DND-41 (cell line): ENCODE results near the gene APOL5.

Source experiments
- ATAC-seq: fragments of 200-7000 bp; cut with Tn5 transposase; 3 replicates; pipeline ENCODE4 v1.9.1; 2021; ENCODE audit warnings: low read depth; ENCODE audit not compliant: insufficient read depth
- DNase-seq: peaks from one replicate; pipeline ENCODE4 v3.0.0-alpha.2; 2020
- H2AFZ ChIP-seq: 2 replicates; pipeline ENCODE4 v1.6.0; 2012; ENCODE audit warnings: low read depth, low read length
- H3K27ac ChIP-seq: 2 replicates; pipeline ENCODE4 v1.5.1; 2012; ENCODE audit warnings: low read length, inconsistent platforms
- H3K27me3 ChIP-seq: fragments of 200-600 bp; sonication (generic); 2 replicates; pipeline ENCODE4 v1.6.0; 2012; ENCODE audit warnings: low read length, mild to moderate bottlenecking, inconsistent platforms; ENCODE audit not compliant: insufficient read depth, poor library complexity
- H3K36me3 ChIP-seq: 2 replicates; pipeline ENCODE4 v1.5.1; 2012; ENCODE audit warnings: low read length, inconsistent platforms; ENCODE audit not compliant: insufficient read depth
- H3K4me1 ChIP-seq: 2 replicates; pipeline ENCODE4 v1.5.1; 2012; ENCODE audit warnings: mild to moderate bottlenecking, low read length; ENCODE audit not compliant: insufficient read depth
- H3K4me2 ChIP-seq: 2 replicates; pipeline ENCODE4 v1.6.0; 2012; ENCODE audit warnings: mild to moderate bottlenecking, moderate library complexity, low read length, inconsistent platforms; ENCODE audit not compliant: insufficient read depth
- H3K4me3 ChIP-seq, 2 experiments: fragments of 200-600 bp in 1 of 2; shearing (Covaris generic) in 1 of 2; 2 replicates each; pipeline ENCODE4 v1.5.1; 2012 to 2016; ENCODE audit warnings: inconsistent platforms in 2 of 2, low read length in 2 of 2, mild to moderate bottlenecking in 2 of 2, low read depth in 1 of 2, moderate library complexity in 1 of 2
- H3K79me2 ChIP-seq: 2 replicates; pipeline ENCODE4 v1.6.0; 2012; ENCODE audit warnings: low read length, inconsistent platforms; ENCODE audit not compliant: insufficient read depth
- H3K9ac ChIP-seq: 2 replicates; pipeline ENCODE4 v1.6.0; 2012; ENCODE audit warnings: low read depth, mild to moderate bottlenecking, inconsistent platforms, low read length, moderate library complexity
- H3K9me3 ChIP-seq: 2 replicates; pipeline ENCODE4 v1.5.1; 2012; ENCODE audit warnings: low read length, moderate library complexity, mild to moderate bottlenecking, inconsistent platforms; ENCODE audit not compliant: insufficient read depth, severe bottlenecking
- H4K20me1 ChIP-seq: 2 replicates; pipeline ENCODE4 v1.6.0; 2012; ENCODE audit warnings: low read length; ENCODE audit not compliant: insufficient read depth
- CTCF ChIP-seq: IDR thresholded peaks from 2 replicates; pipeline ENCODE4 v1.5.1; 2012; ENCODE audit warnings: borderline replicate concordance, low read length, moderate library complexity, mild to moderate bottlenecking; ENCODE audit not compliant: poor library complexity, severe bottlenecking; ENCODE audit errors: extremely low read depth
- EZH2 ChIP-seq: IDR thresholded peaks from 3 replicates; pipeline ENCODE4 v1.6.1; 2012; ENCODE audit warnings: borderline replicate concordance, low read depth, mild to moderate bottlenecking, moderate library complexity, low read length, inconsistent platforms; ENCODE audit not compliant: severe bottlenecking

Gene APOL5

GRCh38 chr22:35726398-35726797 is 8.7 kb downstream of the APOL5 start:
- DNase-seq (no peak), ATAC-seq (no peak)
- no peaks in the 10 kb centered on the region for H3K27me3 ChIP-seq
- no peaks in the 10 kb centered on the region for H4K20me1 ChIP-seq
- no peak overlapping the region for H3K4me2 ChIP-seq
- no peak overlapping the region for H3K9ac ChIP-seq
- no peaks in the 10 kb centered on the region for H3K9me3 ChIP-seq
- no peak overlapping the region for H3K27ac ChIP-seq
- H3K79me2 ChIP-seq = no peaks in the 10 kb centered on the region
- no peak overlapping the region for H2AFZ ChIP-seq
- no peaks in the 10 kb centered on the region for H3K4me1 ChIP-seq
- H3K4me3 ChIP-seq = no peak overlapping the region
- H3K36me3 ChIP-seq = no peaks in the 10 kb centered on the region
- TF ChIP-seq CTCF (no peak), EZH2 (no peak)

DNA sequence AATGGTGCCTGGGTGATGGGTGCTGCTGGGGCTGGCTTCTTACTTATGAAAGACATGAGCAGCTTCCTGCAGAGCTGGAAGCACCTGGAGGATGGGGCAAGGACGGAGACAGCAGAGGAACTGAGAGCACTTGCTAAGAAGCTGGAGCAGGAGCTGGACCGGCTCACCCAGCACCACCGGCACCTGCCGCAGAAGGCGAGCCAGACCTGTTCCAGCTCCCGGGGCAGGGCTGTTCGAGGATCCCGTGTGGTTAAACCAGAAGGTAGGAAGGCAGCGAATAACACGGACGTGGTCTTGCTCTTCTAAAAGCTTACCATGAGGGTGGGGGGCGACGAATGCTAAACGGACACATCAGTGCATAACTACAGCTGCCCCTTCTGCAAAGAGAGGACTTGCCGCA is 9.3 kb downstream of the APOL5 start:
- DNase-seq (no peak), ATAC-seq (no peak)
- no peaks in the 10 kb centered on the region for H4K20me1 ChIP-seq
- H2AFZ ChIP-seq = no peak overlapping the region
- no peaks in the 10 kb centered on the region for H3K79me2 ChIP-seq
- H3K27me3 ChIP-seq = peaks cover 2% of the 10 kb centered on the region
- H3K27ac ChIP-seq = no peak overlapping the region
- H3K36me3 ChIP-seq = no peaks in the 10 kb centered on the region
- H3K9ac ChIP-seq = no peak overlapping the region
- no peak for TF ChIP-seq CTCF
- no peak for TF ChIP-seq EZH2
- H3K4me1 ChIP-seq = no peaks in the 10 kb centered on the region
- no peaks in the 10 kb centered on the region for H3K9me3 ChIP-seq
- H3K4me2 ChIP-seq = no peak overlapping the region
- no peak overlapping the region for H3K4me3 ChIP-seq

- no peaks in the 10 kb centered on the region for H3K79me2 ChIP-seq
- H3K9me3 ChIP-seq = no peaks in the 10 kb centered on the region
- TF ChIP-seq EZH2 = no peak
- no peak overlapping the region for H3K27ac ChIP-seq
- H3K36me3 ChIP-seq = no peaks in the 10 kb centered on the region
- no peak overlapping the region for H2AFZ ChIP-seq
- DNase-seq = no peak
- H3K4me2 ChIP-seq = no peak overlapping the region
- H3K4me3 ChIP-seq = no peak overlapping the region
- no peaks in the 10 kb centered on the region for H3K4me1 ChIP-seq
- H3K27me3 ChIP-seq = peaks cover 2% of the 10 kb centered on the region
- no peaks in the 10 kb centered on the region for H4K20me1 ChIP-seq
- ATAC-seq = no peak
- H3K9ac ChIP-seq = no peak overlapping the region
Observed at GRCh38 chr22:35727436-35727835, 9.8 kb downstream of the APOL5 start.

- no peak overlapping the region for H3K4me2 ChIP-seq
Observed at GRCh38 chr22:35728639-35729308, 11.1 kb downstream of the APOL5 start.

More at GRCh38 chr22:35728639-35729308, 11.1 kb downstream of the APOL5 start:
- DNase-seq = no peak
- TF ChIP-seq CTCF = no peak
- no peak for TF ChIP-seq EZH2
- no peaks in the 10 kb centered on the region for H3K9me3 ChIP-seq
- no peaks in the 10 kb centered on the region for H3K79me2 ChIP-seq
- no peak overlapping the region for H3K4me3 ChIP-seq
- H3K9ac ChIP-seq = no peak overlapping the region
- no peaks in the 10 kb centered on the region for H4K20me1 ChIP-seq
- no peak overlapping the region for H2AFZ ChIP-seq
- peaks cover 5% of the 10 kb centered on the region for H3K27me3 ChIP-seq
- no peak overlapping the region for H3K27ac ChIP-seq
- ATAC-seq = no peak
- H3K36me3 ChIP-seq = no peaks in the 10 kb centered on the region
- H3K4me1 ChIP-seq = no peaks in the 10 kb centered on the region
